ENCODE results near the gene RRP1B.

Gene RRP1B

GRCh38 chr21:43717967-43718871, 58.9 kb downstream of the RRP1B start:
- DNase-seq (ENCODE audit: low read depth), result no peak
- peak overlapping the region; percentile 90 for H3K4me3 ChIP-seq (ENCODE audit: low read length)
- no peak for TF ChIP-seq CTCF (IDR thresholded peaks at IDR 0.05; ENCODE audit: insufficient read depth, low read depth, low read length, missing control alignments)

GRCh38 chr21:43718872-43719747, 59.8 kb downstream of the RRP1B start, which contains the start of gene PDXK:
Gene PDXK, plus strand, starts transcription at chr21:43719129. Its CDS starts 166 bp downstream, at chr21:43719295.
- no peak for TF ChIP-seq CTCF (IDR thresholded peaks at IDR 0.05; ENCODE audit: insufficient read depth, low read depth, low read length, missing control alignments)
- DNase-seq (ENCODE audit: low read depth), result peak; percentile 89
- H3K4me3 ChIP-seq (ENCODE audit: low read length), result peak within 1 kb of the TSS; percentile 90

- no peak for TF ChIP-seq CTCF (IDR thresholded peaks at IDR 0.05; ENCODE audit: insufficient read depth, low read depth, low read length, missing control alignments)
- peak overlapping the region; percentile 90 for H3K4me3 ChIP-seq (ENCODE audit: low read length)
- DNase-seq (ENCODE audit: low read depth), result no peak
Measured at GRCh38 chr21:43719748-43720538, 60.6 kb downstream of the RRP1B start.

GRCh38 chr21:43720539-43721166, 61.3 kb downstream of the RRP1B start:
- peak overlapping the region; percentile 90 for H3K4me3 ChIP-seq (ENCODE audit: low read length)
- no peak for TF ChIP-seq CTCF (IDR thresholded peaks at IDR 0.05; ENCODE audit: insufficient read depth, low read depth, low read length, missing control alignments)
- DNase-seq (ENCODE audit: low read depth), result no peak

- TF ChIP-seq CTCF (IDR thresholded peaks at IDR 0.05; ENCODE audit: insufficient read depth, low read depth, low read length, missing control alignments), result no peak
- no peak for DNase-seq (ENCODE audit: low read depth)
- peak overlapping the region; percentile 90 for H3K4me3 ChIP-seq (ENCODE audit: low read length)
Measured at GRCh38 chr21:43721206-43721605, 61.8 kb downstream of the RRP1B start.

GRCh38 chr21:43721939-43722338, 62.6 kb downstream of the RRP1B start:
- peak overlapping the region; percentile 13 for H3K4me3 ChIP-seq (ENCODE audit: low read length)
- TF ChIP-seq CTCF (IDR thresholded peaks at IDR 0.05; ENCODE audit: insufficient read depth, low read depth, low read length, missing control alignments), result no peak
- no peak for DNase-seq (ENCODE audit: low read depth)

Measured in epithelial cell of esophagus (primary cell).